GM19238 (cell line): ENCODE results near the gene HTT.
"Not testable (repeated sequence)": the region's sequence is repeated elsewhere in the genome, so short reads cannot be mapped to it uniquely, and the experiment has no call there.

Source experiments
- DNase-seq: peaks from one replicate; pipeline ENCODE4 v3.0.0; 2011; ENCODE audit warnings: low spot score; ENCODE audit not compliant: insufficient read length

HTT gene

GRCh38 chr4:3046162-3046561 is 28.3 kb upstream of the HTT start:
- no peak for DNase-seq

- DNase-seq = no peak
Observed at GRCh38 chr4:3046623-3047022, 27.9 kb upstream of the HTT start.

- DNase-seq = no peak
Observed at GRCh38 chr4:3047464-3048286, 26.8 kb upstream of the HTT start.

GRCh38 chr4:3051141-3051897 is 23.2 kb upstream of the HTT start:
- not testable (repeated sequence) for DNase-seq

GRCh38 chr4:3054169-3054759 is 20.2 kb upstream of the HTT start:
- DNase-seq = no peak

- no peak for DNase-seq
Observed at GRCh38 chr4:3059943-3060342, 14.5 kb upstream of the HTT start.

- DNase-seq = no peak
Observed at GRCh38 chr4:3060946-3061345, 13.5 kb upstream of the HTT start.

- no peak for DNase-seq
Observed at GRCh38 chr4:3062471-3062870, 12.0 kb upstream of the HTT start.

- DNase-seq = no peak
Observed at GRCh38 chr4:3065551-3065950, 8.9 kb upstream of the HTT start.

- no peak for DNase-seq
Observed at GRCh38 chr4:3066836-3067400, 7.6 kb upstream of the HTT start.

GRCh38 chr4:3067473-3068001 is 6.9 kb upstream of the HTT start:
- no peak for DNase-seq

- no peak for DNase-seq
Observed at GRCh38 chr4:3069661-3070199, 4.8 kb upstream of the HTT start.

GRCh38 chr4:3070709-3071500 is 3.6 kb upstream of the HTT start:
- no peak for DNase-seq

- no peak for DNase-seq
Observed at GRCh38 chr4:3071811-3072210, 2.7 kb upstream of the HTT start.

- no peak for DNase-seq
Observed at GRCh38 chr4:3073158-3074077, 1.1 kb upstream of the HTT start.

GRCh38 chr4:3074846-3075651 is 568 bp downstream of the HTT start:
- DNase-seq = peak; percentile 45

GRCh38 chr4:3075652-3075981 is 1.1 kb downstream of the HTT start:
- DNase-seq = no peak

- peak; percentile 32 for DNase-seq
Observed at GRCh38 chr4:3077796-3078195, 3.3 kb downstream of the HTT start.

- no peak for DNase-seq
Observed at GRCh38 chr4:3079694-3080123, 5.2 kb downstream of the HTT start.
